ENCODE data around the gene SHC4. TPM values are rescaled to one million over a fixed set of nuclear protein-coding genes. Genes with fewer than 3 reads are reported as not detected.

Gene SHC4
- polyA plus RNA-seq, 3 donors, result 0.09 TPM; not detected in 2

DNA sequence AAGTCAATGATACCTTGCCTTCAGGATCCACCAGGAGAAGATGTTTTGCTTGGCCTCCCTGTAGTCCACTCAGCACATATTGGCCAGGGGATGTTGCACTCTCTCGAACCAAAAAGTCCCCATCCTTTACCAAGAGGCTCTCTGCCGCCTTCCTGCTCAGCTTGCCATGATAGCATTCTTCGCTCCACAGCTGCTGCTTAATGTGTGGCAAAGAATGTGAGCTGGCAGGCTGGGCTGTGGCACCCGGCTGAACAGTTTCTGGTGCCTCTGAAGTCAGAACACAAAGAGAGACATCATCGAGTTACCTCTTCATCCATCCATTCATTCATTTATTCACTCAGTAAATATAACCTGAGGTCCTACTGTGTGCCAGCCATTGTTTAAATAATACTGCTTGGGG lies 129.0 kb downstream of the SHC4 start:
- Mint-ChIP-seq H3K27ac (no peak overlapping the region), H3K36me3 (no peaks in the 10 kb centered on the region), H3K27me3 (ENCODE audit: low read depth in 3 of 3) (peaks cover 1 to 3% (median 2%) of the 10 kb centered on the region in 3 donors), H3K4me1 (no peaks in the 10 kb centered on the region), H3K4me3 (no peak overlapping the region), H3K9me3 (peaks cover 7 to 16% (median 10%) of the 10 kb centered on the region in 7 donors)
- Histone ChIP-seq H3K4me3 (replicated peaks in 1 of 3; ENCODE audit: low read depth in 2 of 3, low read length in 3 of 3) (no peak overlapping the region), H3K4me1 (ENCODE audit: control insufficient read depth in 1 of 2, insufficient read depth in 2 of 2, low read length in 2 of 2) (no peaks in the 10 kb centered on the region), H3K9me3 (replicated peaks in 1 of 2; ENCODE audit: control insufficient read depth in 1 of 2, insufficient read depth in 1 of 2, low read length in 2 of 2) (peaks cover 0 to 7% of the 10 kb centered on the region in 2 donors), H2AFZ (ENCODE audit: insufficient read depth, low read depth, low read length, poor library complexity, severe bottlenecking) (no peak overlapping the region), H3K36me3 (replicated peaks in 1 of 2; ENCODE audit: control insufficient read depth in 1 of 2, insufficient read depth in 2 of 2, low read length in 2 of 2) (no peaks in the 10 kb centered on the region), H3K4me2 (replicated peaks; ENCODE audit: extremely low read depth, low read length, poor library complexity, severe bottlenecking) (no peak overlapping the region), H4K20me1 (ENCODE audit: insufficient read depth, low read length) (no peaks in the 10 kb centered on the region), H3K27me3 (ENCODE audit: control insufficient read depth in 2 of 2, insufficient read depth in 2 of 2, low read length in 2 of 2) (no peaks in the 10 kb centered on the region), H3K9ac (ENCODE audit: insufficient read depth, low read length, poor library complexity, severe bottlenecking) (no peak overlapping the region), H3K27ac (ENCODE audit: low read depth in 1 of 2, low read length in 2 of 2) (no peak overlapping the region), H3K79me2 (ENCODE audit: insufficient read depth, low read length) (no peaks in the 10 kb centered on the region)
- intact Hi-C loops (cut with micrococcal nuclease), result no loop called here
- no CpG with 5 or more reads among the region's 5 CpGs for WGBS (ENCODE audit: insufficient coverage)
- no peak for DNase-seq
- TF ChIP-seq CTCF (IDR thresholded peaks at IDR 0.05), result no peak

DNA sequence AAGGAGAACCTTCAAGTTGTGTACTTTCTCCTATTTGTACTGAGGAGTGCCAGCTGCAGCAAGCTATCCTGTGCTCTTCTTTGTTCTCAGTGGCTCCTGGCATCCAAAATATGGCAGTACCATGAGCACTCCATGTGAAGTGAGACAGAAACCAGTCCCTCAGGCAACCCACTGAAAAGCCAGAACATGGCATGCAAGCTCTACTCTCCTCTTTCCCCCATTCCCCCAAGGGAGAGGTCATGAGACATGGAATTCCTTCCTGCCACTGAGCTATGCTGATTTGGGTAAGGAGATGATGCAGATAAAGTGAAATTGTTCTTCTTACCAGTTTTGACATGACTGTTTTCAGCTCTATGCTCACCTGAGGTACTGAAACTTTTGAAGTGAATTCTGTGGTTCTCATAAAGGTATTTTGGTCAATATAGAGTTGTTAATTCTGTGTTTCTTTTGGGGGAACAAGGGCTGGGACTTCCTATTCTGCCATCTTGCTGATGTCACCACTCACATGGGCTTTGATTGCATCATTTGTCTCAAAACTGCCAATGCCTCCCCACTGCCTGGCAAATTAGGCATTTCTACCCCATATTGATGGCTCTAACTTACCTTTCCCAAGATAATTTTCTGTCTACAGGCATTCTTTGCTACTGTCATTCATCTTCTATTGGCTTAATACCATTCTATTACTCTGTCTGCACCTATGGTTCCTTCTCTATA lies 130.0 kb downstream of the SHC4 start:
- no peaks in the 10 kb centered on the region for H3K4me1 Mint-ChIP-seq
- H3K9me3 Mint-ChIP-seq, result peaks cover 7 to 16% (median 10%) of the 10 kb centered on the region in 7 donors
- peaks cover 0 to 7% of the 10 kb centered on the region in 2 donors for H3K9me3 ChIP-seq (replicated peaks in 1 of 2; ENCODE audit: control insufficient read depth in 1 of 2, insufficient read depth in 1 of 2, low read length in 2 of 2)
- H3K79me2 ChIP-seq (ENCODE audit: insufficient read depth, low read length), result no peaks in the 10 kb centered on the region
- H3K36me3 ChIP-seq (replicated peaks in 1 of 2; ENCODE audit: control insufficient read depth in 1 of 2, insufficient read depth in 2 of 2, low read length in 2 of 2), result no peaks in the 10 kb centered on the region
- no peak overlapping the region for H3K27ac ChIP-seq (ENCODE audit: low read depth in 1 of 2, low read length in 2 of 2)
- H3K36me3 Mint-ChIP-seq, result no peaks in the 10 kb centered on the region
- DNase-seq, result no peak
- H3K4me3 ChIP-seq (replicated peaks in 1 of 3; ENCODE audit: low read depth in 2 of 3, low read length in 3 of 3), result no peak overlapping the region
- H3K4me1 ChIP-seq (ENCODE audit: control insufficient read depth in 1 of 2, insufficient read depth in 2 of 2, low read length in 2 of 2), result no peaks in the 10 kb centered on the region
- no peak for TF ChIP-seq CTCF (IDR thresholded peaks at IDR 0.05)
- H3K4me3 Mint-ChIP-seq, result no peak overlapping the region
- H4K20me1 ChIP-seq (ENCODE audit: insufficient read depth, low read length), result no peaks in the 10 kb centered on the region
- no peak overlapping the region for H3K9ac ChIP-seq (ENCODE audit: insufficient read depth, low read length, poor library complexity, severe bottlenecking)
- H2AFZ ChIP-seq (ENCODE audit: insufficient read depth, low read depth, low read length, poor library complexity, severe bottlenecking), result no peak overlapping the region
- no peak overlapping the region for H3K4me2 ChIP-seq (replicated peaks; ENCODE audit: extremely low read depth, low read length, poor library complexity, severe bottlenecking)
- H3K27me3 Mint-ChIP-seq (ENCODE audit: low read depth in 3 of 3), result peaks cover 1 to 5% (median 2%) of the 10 kb centered on the region in 3 donors
- no peak overlapping the region for H3K27ac Mint-ChIP-seq
- intact Hi-C loops (cut with micrococcal nuclease), result no loop called here
- H3K27me3 ChIP-seq (ENCODE audit: control insufficient read depth in 2 of 2, insufficient read depth in 2 of 2, low read length in 2 of 2), result no peaks in the 10 kb centered on the region

Data from CD14-positive monocyte (primary cell).